Endothelial cell of umbilical vein (primary cell): Measurements from ENCODE around the gene DAB1. TPM values are rescaled to one million over a fixed set of nuclear protein-coding genes. Genes with fewer than 3 reads are reported as not detected.

ENCODE experiments used
- BruUV-seq: library from RNA; stranded (reverse); fragments of 400-500 nt; replicated peaks from 2 replicates; lab custom pipeline; 2021; lab: Mats Ljungman, UMichigan
- CTCF ChIA-PET: fragments of 300-600, 350-600 bp; sonication (Branson Sonifier 250); formaldehyde crosslinking; loops from one replicate; lab custom pipeline; 2021; ENCODE audit warnings: antibody characterized with exemption, inconsistent platforms; lab: Charles Lee
- POLR2A ChIA-PET: fragments of 300-600, 350-600 bp; sonication (Branson Sonifier 250); formaldehyde crosslinking; loops from one replicate; lab custom pipeline; 2021; ENCODE audit warnings: antibody characterized with exemption, inconsistent platforms; lab: Charles Lee
- DNase-seq: peaks from one replicate; pipeline ENCODE4 v3.0.0-alpha.2; 2011; ENCODE audit warnings: low read depth, low spot score
- FAIRE-seq: peaks from 2 replicates; lab custom pipeline; 2011; peaks lifted over from hg19 to GRCh38; lab: Jason Lieb, UNC
- H2AFZ ChIP-seq: 2 replicates; pipeline ENCODE4 v1.6.0; 2012; ENCODE audit warnings: low read depth, low read length, control low read depth, inconsistent platforms
- H3K27ac ChIP-seq: 2 replicates; pipeline ENCODE4 v1.5.1; 2011; ENCODE audit warnings: low read depth, mild to moderate bottlenecking, control low read depth, low read length, moderate library complexity; ENCODE audit not compliant: insufficient read depth
- H3K27me3 ChIP-seq, 2 experiments: 2 replicates each; pipeline versions ENCODE4 v1.6.0 to v1.6.1; 2011; ENCODE audit warnings: low read length in 2 of 2, mixed read lengths in 1 of 2; ENCODE audit not compliant: control insufficient read depth in 2 of 2, insufficient read depth in 2 of 2
- H3K36me3 ChIP-seq, 2 experiments: 2 replicates in 1 of 2; 3 replicates in 1 of 2; pipeline ENCODE4 v1.5.1; 2011; ENCODE audit warnings: low read length in 2 of 2, mild to moderate bottlenecking in 1 of 2, moderate library complexity in 1 of 2; ENCODE audit not compliant: control insufficient read depth in 2 of 2, insufficient read depth in 2 of 2; ENCODE audit errors: extremely low read depth in 1 of 2
- H3K4me1 ChIP-seq: 3 replicates; pipeline ENCODE4 v1.5.1; 2011; ENCODE audit warnings: mild to moderate bottlenecking, low read length; ENCODE audit not compliant: control insufficient read depth, insufficient read depth; ENCODE audit errors: extremely low read depth
- H3K4me2 ChIP-seq: 2 replicates; pipeline ENCODE4 v1.6.1; 2011; ENCODE audit warnings: low read length, control low read depth, mixed read lengths; ENCODE audit not compliant: insufficient read depth
- H3K4me3 ChIP-seq, 3 experiments: fragments of 200-600 bp in 1 of 3; sonication (generic), shearing (Covaris generic) in 1 of 3; replicated peaks in 1 of 3; 2 replicates each; pipeline ENCODE4 v1.5.1; 2011 to 2016; ENCODE audit warnings: control low read depth in 3 of 3, low read length in 3 of 3, mild to moderate bottlenecking in 2 of 3, inconsistent platforms in 1 of 3, low read depth in 1 of 3, moderate library complexity in 1 of 3; ENCODE audit not compliant: insufficient read depth in 1 of 3
- H3K79me2 ChIP-seq: 2 replicates; pipeline ENCODE4 v1.6.0; 2012; ENCODE audit warnings: low read length, inconsistent platforms; ENCODE audit not compliant: control insufficient read depth, insufficient read depth
- H3K9ac ChIP-seq: replicated peaks from 2 replicates; pipeline ENCODE3; 2011; ENCODE audit warnings: low read length, control low read depth; ENCODE audit not compliant: insufficient read depth; ENCODE audit errors: extremely low read depth
- H3K9me1 ChIP-seq: replicated peaks from 3 replicates; pipeline ENCODE4 v1.6.0; 2011; ENCODE audit warnings: mild to moderate bottlenecking, low read length; ENCODE audit not compliant: control insufficient read depth, insufficient read depth; ENCODE audit errors: extremely low read depth
- H3K9me3 ChIP-seq: replicated peaks from 2 replicates; pipeline ENCODE4 v1.5.1; 2012; ENCODE audit warnings: low read length, inconsistent platforms; ENCODE audit not compliant: control insufficient read depth, insufficient read depth
- H4K20me1 ChIP-seq: replicated peaks from 2 replicates; pipeline ENCODE3; 2011; ENCODE audit warnings: mild to moderate bottlenecking, low read length; ENCODE audit not compliant: control insufficient read depth, insufficient read depth; ENCODE audit errors: extremely low read depth
- EZH2 ChIP-seq: IDR thresholded peaks from 2 replicates; pipeline ENCODE4 v1.6.1; 2012; ENCODE audit warnings: borderline replicate concordance, low read depth, mild to moderate bottlenecking, moderate library complexity, low read length, inconsistent platforms; ENCODE audit not compliant: severe bottlenecking
- FOS ChIP-seq: IDR thresholded peaks from 2 replicates; pipeline ENCODE4 v1.6.1; 2011; ENCODE audit warnings: mild to moderate bottlenecking, low read length, moderate library complexity, borderline replicate concordance; ENCODE audit not compliant: insufficient read depth
- GATA2 ChIP-seq: IDR thresholded peaks from 2 replicates; pipeline ENCODE4 v1.7.0; 2011; ENCODE audit warnings: low read depth, mild to moderate bottlenecking, moderate library complexity, mixed read lengths, low read length; ENCODE audit not compliant: insufficient read length, insufficient read depth
- JUN ChIP-seq: IDR thresholded peaks from 2 replicates; pipeline ENCODE4 v1.6.1; 2011; ENCODE audit warnings: borderline replicate concordance, low read depth; ENCODE audit not compliant: insufficient read length, insufficient read depth
- MYC ChIP-seq: IDR thresholded peaks from one replicate; pipeline ENCODE4 v1.6.1; 2011; ENCODE audit warnings: mild to moderate bottlenecking, low read depth, low read length
- POLR2A ChIP-seq: IDR thresholded peaks from 2 replicates; pipeline ENCODE4 v1.6.1; 2012; ENCODE audit warnings: low read depth, mild to moderate bottlenecking, control low read depth, low read length
- POLR2AphosphoS5 ChIP-seq: IDR thresholded peaks from 2 replicates; pipeline ENCODE4 v1.6.1; 2012; ENCODE audit warnings: low read depth, mild to moderate bottlenecking, control low read depth, low read length, moderate library complexity; ENCODE audit not compliant: insufficient read depth
- dilution Hi-C: fragments of 300-500 bp; cut with MboI; formaldehyde crosslinking; loops from one replicate; pipeline ENCODE4 v1.15.0; 2019; ENCODE audit warnings: low sequenced_read_pairs; ENCODE audit not compliant: extremely low pct_ligation_motif_present
- intact Hi-C: fragments of 100-400 bp; cut with micrococcal nuclease; formaldehyde crosslinking; loops from one replicate; pipeline ENCODE4 v1.10.0; 2022
- polyA plus RNA-seq, 4 experiments: library from polyadenylated mRNA; depleted of rRNA in 3 of 4; stranded (reverse) in 3 of 4; unstranded in 1 of 4; fragments of >200 nt; gene quantifications; 2 replicates each; pipeline versions ENCODE4 v1.2.1 to v1.2.3, GENCODE V29; 2011 to 2012; ENCODE audit warnings: missing spikeins in 1 of 4
- total RNA-seq: library from RNA; stranded (reverse); gene quantifications from 2 replicates; pipeline ENCODE4 v1.2.3, GENCODE V29; 2021
- TF ChIP-seq, protein P1 (sequence below): IDR thresholded peaks from 2 replicates; pipeline ENCODE4 v1.6.1; 2011; ENCODE audit not compliant: insufficient read depth, insufficient read length
- TF ChIP-seq, protein P2 (sequence below), 2 donors: IDR thresholded peaks; 1 replicate in 1 of 2; 2 replicates in 1 of 2; pipeline ENCODE4 v1.5.1; 2011; ENCODE audit warnings: low read length in 2 of 2, mild to moderate bottlenecking in 2 of 2, moderate library complexity in 2 of 2, control low read depth in 1 of 2, inconsistent platforms in 1 of 2, low read depth in 1 of 2; ENCODE audit not compliant: insufficient read depth in 1 of 2; ENCODE audit errors: extremely low read depth in 1 of 2

Gene DAB1
- total and polyA plus RNA-seq, 2 donors (not counting 3 experiments of a cell fraction or from before 2014, with no cell fraction given): not detected

DNA sequence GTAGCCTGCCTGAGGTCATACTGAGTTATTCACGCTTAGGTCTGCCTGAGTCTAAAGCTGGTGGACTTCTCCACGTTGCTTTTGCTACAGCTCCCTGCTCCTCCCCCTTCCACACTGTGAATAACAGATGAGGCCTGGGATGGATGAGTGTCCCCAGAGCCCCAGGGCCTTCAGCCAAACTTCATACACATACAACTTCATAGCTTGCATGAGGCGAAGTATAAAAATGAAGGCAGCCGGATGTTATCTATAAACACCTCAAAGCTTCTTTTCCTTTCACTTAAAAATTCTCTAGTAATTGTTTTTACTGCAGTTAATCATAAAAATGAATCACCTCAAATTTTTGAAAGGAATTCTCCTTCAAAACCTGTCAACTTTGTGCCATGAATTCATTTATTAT, 70.2 kb downstream of the DAB1 start:
- FAIRE-seq: no peak

More for the DNA sequence above, 70.2 kb downstream of the DAB1 start:
- Histone ChIP-seq H3K27me3 (no peaks in the 10 kb centered on the region), H3K79me2 (no peaks in the 10 kb centered on the region), H3K9me1 (no peaks in the 10 kb centered on the region), H4K20me1 (no peaks in the 10 kb centered on the region), H3K4me3 (no peak overlapping the region), H3K36me3 (no peaks in the 10 kb centered on the region), H3K9ac (no peak overlapping the region), H3K4me1 (no peaks in the 10 kb centered on the region), H3K9me3 (peaks cover 3% of the 10 kb centered on the region), H3K4me2 (no peak overlapping the region), H3K27ac (no peak overlapping the region), H2AFZ (no peak overlapping the region)
- dilution Hi-C loops: no loop called here
- BruUV-seq: no TSS peak
- ChIA-PET POLR2A (no interaction called here), CTCF (no interaction called here)
- DNase-seq: no peak
- no peak for TF ChIP-seq POLR2AphosphoS5
- TF ChIP-seq GATA2: no peak
- TF ChIP-seq MYC: no peak
- TF ChIP-seq, protein P1, sequence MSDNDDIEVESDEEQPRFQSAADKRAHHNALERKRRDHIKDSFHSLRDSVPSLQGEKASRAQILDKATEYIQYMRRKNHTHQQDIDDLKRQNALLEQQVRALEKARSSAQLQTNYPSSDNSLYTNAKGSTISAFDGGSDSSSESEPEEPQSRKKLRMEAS: no peak
- no peak for TF ChIP-seq FOS
- TF ChIP-seq EZH2: no peak
- TF ChIP-seq, protein P2, sequence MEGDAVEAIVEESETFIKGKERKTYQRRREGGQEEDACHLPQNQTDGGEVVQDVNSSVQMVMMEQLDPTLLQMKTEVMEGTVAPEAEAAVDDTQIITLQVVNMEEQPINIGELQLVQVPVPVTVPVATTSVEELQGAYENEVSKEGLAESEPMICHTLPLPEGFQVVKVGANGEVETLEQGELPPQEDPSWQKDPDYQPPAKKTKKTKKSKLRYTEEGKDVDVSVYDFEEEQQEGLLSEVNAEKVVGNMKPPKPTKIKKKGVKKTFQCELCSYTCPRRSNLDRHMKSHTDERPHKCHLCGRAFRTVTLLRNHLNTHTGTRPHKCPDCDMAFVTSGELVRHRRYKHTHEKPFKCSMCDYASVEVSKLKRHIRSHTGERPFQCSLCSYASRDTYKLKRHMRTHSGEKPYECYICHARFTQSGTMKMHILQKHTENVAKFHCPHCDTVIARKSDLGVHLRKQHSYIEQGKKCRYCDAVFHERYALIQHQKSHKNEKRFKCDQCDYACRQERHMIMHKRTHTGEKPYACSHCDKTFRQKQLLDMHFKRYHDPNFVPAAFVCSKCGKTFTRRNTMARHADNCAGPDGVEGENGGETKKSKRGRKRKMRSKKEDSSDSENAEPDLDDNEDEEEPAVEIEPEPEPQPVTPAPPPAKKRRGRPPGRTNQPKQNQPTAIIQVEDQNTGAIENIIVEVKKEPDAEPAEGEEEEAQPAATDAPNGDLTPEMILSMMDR (IDR thresholded peaks at IDR 0.05; ENCODE audit: extremely low read depth in 1 of 2, insufficient read depth in 1 of 2, low read depth in 1 of 2, low read length in 2 of 2): no peak
- TF ChIP-seq JUN: no peak
- no peak for TF ChIP-seq POLR2A
- intact Hi-C loops: no loop called here
